IPS-15b (cell line): Measurements from ENCODE around the gene RUSF1.

Experiments
- H3K27me3 ChIP-seq: one replicate; pipeline ENCODE4 v1.6.1; 2013; ENCODE audit warnings: low read length; ENCODE audit not compliant: control insufficient read depth, insufficient read depth
- H3K36me3 ChIP-seq: one replicate; pipeline ENCODE4 v1.6.1; 2013; ENCODE audit warnings: low read length; ENCODE audit not compliant: control insufficient read depth, insufficient read depth
- H3K4me1 ChIP-seq: one replicate; pipeline ENCODE4 v1.6.1; 2013; ENCODE audit warnings: mild to moderate bottlenecking, low read length; ENCODE audit not compliant: control insufficient read depth, insufficient read depth
- H3K4me3 ChIP-seq: one replicate; pipeline ENCODE4 v1.5.1; 2013; ENCODE audit warnings: low read depth, low read length
- H3K9ac ChIP-seq: one replicate; pipeline ENCODE4 v1.6.1; 2013; ENCODE audit warnings: low read depth, mild to moderate bottlenecking, low read length
- H3K9me3 ChIP-seq: one replicate; pipeline ENCODE4 v1.6.1; 2013; ENCODE audit warnings: mild to moderate bottlenecking, low read length; ENCODE audit not compliant: control insufficient read depth, insufficient read depth

The RUSF1 gene

DNA sequence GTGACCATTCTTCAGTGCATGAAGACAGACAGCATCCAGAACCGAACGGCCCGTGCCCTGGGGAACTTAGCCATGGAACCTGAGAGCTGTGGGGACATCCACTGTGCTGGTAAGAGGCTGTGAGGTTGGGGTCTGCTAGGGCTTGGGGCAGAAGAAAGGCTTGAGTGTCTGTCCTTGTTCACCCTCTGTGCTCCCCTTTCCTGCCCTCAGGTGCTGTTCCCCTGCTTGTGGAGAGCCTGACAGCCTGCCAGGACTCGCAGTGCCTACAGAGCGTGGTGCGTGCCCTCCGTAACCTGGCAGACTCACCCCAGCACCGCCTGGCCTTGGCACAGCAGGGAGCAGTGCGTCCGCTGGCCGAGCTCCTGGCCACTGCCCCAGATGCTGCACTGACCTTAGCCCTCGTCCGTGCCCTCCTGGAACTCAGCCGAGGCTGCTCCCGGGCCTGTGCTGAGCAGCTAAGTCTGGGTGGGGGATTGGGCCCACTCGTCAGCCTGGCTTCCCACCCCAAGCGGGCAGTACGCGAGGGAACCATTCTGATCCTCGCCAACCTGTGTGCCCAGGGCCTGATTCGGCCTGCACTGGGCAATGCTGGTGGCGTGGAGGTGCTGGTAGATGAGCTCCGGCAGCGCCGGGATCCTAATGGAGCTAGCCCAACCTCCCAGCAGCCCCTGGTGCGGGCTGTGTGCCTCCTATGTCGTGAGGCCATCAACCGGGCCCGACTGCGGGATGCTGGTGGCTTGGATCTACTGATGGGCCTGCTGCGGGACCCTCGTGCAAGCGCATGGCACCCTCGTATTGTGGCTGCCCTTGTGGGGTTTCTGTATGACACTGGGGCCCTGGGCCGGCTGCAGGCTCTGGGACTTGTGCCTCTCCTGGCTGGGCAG is 46.0 kb downstream of the RUSF1 start:
- H3K9ac ChIP-seq = no peak overlapping the region
- H3K36me3 ChIP-seq = peaks cover 9% of the 10 kb centered on the region
- peaks cover 6% of the 10 kb centered on the region for H3K4me1 ChIP-seq
- no peaks in the 10 kb centered on the region for H3K27me3 ChIP-seq
- no peaks in the 10 kb centered on the region for H3K9me3 ChIP-seq
- H3K4me3 ChIP-seq = no peak overlapping the region

DNA sequence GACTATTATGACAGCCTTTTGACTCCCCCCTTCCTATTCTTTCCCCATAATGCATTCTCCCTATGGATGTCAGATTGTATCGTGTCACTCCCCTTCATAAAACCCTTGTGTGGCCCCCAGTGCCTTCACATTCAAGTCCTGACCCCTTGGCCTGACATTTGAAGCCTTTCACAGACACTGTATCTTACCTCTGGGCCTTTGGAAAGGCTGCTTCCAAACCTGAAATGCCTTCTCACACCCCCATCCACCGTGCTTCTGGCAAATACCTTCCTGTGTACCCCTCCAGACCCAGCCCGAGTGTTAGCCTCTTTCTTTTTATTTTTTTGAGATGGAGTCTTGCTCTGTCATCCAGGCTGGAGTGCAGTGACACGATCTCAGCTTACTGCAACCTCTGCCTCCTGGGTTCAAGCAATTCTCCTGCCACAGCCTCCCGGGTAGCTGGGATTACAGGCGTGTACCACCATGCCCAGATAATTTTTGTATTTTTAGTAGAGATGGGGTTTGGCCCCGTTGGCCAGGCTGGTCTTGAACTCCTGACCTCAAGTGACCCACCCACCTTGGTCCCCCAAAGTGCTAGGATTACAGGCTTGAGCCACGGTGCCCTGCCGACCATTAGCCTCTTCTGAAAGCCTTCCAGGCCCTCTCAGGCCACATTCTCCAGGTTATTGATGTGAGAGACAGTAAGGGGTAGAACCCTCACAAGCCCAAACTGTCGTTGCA is 46.8 kb downstream of the RUSF1 start:
- Histone ChIP-seq H3K4me3 (no peak overlapping the region), H3K36me3 (peaks cover 9% of the 10 kb centered on the region), H3K9ac (no peak overlapping the region), H3K27me3 (no peaks in the 10 kb centered on the region), H3K9me3 (no peaks in the 10 kb centered on the region), H3K4me1 (peaks cover 6% of the 10 kb centered on the region)

DNA sequence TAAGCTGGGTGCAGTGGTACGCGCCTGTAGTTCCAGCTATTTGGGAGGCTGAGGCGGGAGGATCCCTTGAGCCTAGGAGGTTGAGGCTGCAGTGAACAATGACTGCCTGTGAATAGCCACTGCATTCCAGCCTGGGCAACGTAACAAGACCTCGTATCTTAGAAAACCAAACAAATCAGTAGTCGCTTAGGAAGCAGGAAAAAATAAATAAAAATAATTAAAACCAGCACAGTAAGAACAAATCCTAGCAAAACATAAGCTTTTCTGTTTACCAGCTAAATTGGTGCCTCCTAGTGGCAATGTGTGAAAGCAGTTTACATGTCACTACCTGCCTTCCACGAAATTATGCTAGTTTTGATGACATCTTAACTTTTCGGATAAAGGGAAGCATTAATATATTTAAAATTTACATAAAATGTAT is 47.6 kb downstream of the RUSF1 start:
- Histone ChIP-seq H3K4me1 (peaks cover 6% of the 10 kb centered on the region), H3K36me3 (peaks cover 7% of the 10 kb centered on the region), H3K4me3 (peak overlapping the region; percentile 71), H3K9ac (no peak overlapping the region), H3K9me3 (no peaks in the 10 kb centered on the region), H3K27me3 (no peaks in the 10 kb centered on the region)

DNA sequence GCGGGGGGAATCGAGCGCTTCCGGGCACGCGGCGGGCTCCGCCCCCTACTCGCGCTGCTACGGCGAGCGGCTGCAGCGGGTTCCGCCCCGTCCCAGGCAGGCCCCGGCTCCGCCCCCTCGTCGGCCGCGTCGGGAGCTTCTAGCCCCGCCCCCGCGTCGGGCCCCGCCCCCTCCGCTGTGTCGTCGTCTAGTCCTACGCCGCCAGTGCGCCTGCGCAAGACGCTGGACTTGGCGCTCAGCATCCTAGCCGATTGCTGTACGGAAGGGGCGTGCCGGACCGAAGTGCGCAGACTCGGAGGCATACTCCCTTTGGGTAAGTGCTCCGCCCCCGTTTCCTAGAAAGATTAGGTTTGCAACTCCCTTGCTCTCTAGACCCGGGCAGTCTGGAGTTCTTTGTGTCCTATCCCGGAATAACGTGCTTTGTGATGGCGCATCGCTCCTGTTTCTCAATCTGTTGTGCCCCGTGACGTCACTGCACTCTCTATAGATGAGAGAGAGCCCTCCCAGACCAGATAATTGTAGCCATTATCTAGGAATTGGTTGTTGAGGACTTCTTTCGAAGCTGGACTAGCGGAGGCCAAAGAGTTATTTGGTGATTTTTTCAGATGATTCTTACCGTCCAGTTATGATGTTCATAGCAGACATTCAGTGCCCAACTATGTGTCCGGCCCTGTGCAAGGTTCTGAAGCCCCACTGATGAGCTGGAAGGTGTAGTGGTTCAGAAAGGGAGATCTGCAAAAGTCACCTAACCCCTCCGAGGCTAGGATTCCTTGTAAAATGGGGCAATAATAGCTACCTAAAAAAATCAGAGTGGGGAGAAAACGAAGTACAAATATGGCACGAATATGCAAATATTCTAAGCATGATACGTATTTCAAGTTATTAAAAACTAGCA is 48.3 kb downstream of the RUSF1 start:
- Histone ChIP-seq H3K4me3 (peak overlapping the region; percentile 85), H3K27me3 (no peaks in the 10 kb centered on the region), H3K9ac (peak overlapping the region; percentile 98), H3K4me1 (peaks cover 10% of the 10 kb centered on the region), H3K9me3 (no peaks in the 10 kb centered on the region), H3K36me3 (peaks cover 5% of the 10 kb centered on the region)

DNA sequence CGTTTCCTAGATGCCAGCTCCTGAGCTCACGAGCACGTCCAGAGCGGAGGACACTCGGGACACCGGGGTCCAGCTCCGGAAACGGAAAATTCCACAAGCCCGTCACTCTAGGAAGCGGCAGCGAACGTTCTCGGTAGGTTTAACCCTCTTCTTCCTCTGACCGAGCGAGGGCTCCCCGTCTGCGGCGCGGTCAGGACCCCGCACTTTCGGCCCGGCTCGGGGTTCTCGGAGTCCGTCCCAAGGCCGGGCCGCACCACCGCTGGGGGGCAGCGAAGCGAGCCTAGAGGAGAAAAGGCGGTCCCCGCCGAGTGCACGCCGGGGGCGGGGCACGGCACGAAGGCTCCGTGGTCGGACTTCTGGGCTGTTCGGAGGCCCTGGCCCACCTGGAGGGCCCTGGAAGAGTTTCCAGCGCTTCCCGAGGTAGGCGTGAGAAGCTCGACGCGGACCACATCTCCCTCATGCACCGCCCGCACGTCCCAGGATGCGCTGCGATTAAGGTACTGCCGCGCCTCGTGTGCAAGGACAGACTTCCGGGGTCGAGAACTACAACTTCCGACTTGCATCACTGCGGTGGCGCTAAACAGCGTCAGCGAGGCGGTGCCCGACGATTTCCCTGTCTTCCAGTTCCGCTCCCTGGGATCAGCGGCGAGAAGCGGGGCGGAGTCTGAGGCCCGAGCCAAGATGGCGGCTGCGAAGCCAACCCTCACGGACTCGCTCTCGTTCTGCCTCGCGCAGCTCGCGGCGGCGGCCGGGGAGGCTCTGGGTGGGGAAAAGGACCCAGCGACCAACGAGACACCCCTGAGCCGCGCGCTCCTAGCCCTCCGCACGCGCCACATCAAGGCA is 49.1 kb downstream of the RUSF1 start, which contains the start of gene ARMC5:
Gene ARMC5 (plus strand): TSS at position 658 of the 843 bp plus-strand sequence. CDS start 24 bp downstream, at position 682.
- Histone ChIP-seq H3K27me3 (no peaks in the 10 kb centered on the region), H3K36me3 (no peaks in the 10 kb centered on the region), H3K9ac (peak within 1 kb of the TSS; percentile 98), H3K9me3 (no peaks in the 10 kb centered on the region), H3K4me1 (peaks cover 10% of the 10 kb centered on the region), H3K4me3 (peak within 1 kb of the TSS; percentile 85)

DNA sequence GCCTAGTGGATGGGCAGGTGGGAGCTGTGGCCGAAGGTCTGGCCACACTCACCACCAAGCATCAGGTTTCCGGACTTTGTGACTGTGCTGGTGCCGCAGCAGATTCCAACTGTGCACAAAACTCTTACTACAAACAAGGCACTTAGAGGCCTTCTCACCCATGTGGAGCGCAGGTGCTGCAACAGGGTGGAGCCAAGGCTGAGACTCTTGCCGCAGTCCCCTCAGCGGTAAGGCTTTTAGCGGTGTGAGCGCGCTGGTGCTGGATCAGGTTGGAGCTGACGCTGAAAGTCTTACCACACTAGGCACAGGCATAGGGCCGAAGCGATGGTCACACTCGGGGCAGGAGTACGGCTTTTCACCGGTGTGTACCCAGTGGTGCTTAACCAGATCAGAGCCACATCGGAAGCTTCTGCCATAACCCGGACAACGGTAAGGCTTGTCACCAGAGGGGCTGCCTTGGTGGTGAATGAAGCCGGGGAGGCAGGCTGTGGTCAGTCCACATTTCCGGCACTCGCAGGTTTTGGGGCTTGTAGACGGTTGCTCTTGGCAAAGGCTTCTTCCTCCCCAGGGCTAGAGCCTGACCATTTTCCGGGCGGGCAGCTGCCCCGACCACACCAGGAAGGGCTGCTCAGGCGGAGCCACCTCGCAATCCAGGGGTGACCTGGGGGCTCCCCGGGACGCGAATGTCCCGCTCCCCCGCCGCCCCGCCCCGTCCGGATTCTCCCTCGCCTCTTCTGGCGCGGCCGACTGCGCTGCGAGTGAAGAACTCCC is 49.9 kb downstream of the RUSF1 start:
- Histone ChIP-seq H3K9ac (peak overlapping the region; percentile 76), H3K9me3 (no peaks in the 10 kb centered on the region), H3K36me3 (no peaks in the 10 kb centered on the region), H3K4me3 (peak overlapping the region; percentile 85), H3K27me3 (no peaks in the 10 kb centered on the region), H3K4me1 (peaks cover 16% of the 10 kb centered on the region)

DNA sequence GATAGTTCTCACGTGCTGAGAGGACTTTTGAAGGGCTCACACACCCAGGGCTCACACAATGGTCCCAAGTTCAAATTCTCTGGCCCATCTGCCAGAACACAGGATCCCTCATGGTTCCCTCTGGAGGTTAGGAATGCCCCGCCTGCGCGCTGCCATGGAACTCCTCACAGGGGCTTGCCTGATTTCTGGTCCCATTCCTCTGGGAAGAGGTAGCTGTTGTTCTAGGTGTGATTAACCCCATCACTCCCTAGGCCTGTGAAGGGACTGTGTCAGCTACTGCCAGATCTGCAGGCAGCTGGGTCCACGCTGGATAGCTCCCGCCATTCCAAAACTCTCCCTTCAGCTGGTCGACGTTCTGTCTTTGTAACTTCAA is 51.2 kb downstream of the RUSF1 start:
- Histone ChIP-seq H3K9ac (no peak overlapping the region), H3K9me3 (no peaks in the 10 kb centered on the region), H3K4me3 (no peak overlapping the region), H3K4me1 (peaks cover 21% of the 10 kb centered on the region), H3K36me3 (no peaks in the 10 kb centered on the region), H3K27me3 (no peaks in the 10 kb centered on the region)

DNA sequence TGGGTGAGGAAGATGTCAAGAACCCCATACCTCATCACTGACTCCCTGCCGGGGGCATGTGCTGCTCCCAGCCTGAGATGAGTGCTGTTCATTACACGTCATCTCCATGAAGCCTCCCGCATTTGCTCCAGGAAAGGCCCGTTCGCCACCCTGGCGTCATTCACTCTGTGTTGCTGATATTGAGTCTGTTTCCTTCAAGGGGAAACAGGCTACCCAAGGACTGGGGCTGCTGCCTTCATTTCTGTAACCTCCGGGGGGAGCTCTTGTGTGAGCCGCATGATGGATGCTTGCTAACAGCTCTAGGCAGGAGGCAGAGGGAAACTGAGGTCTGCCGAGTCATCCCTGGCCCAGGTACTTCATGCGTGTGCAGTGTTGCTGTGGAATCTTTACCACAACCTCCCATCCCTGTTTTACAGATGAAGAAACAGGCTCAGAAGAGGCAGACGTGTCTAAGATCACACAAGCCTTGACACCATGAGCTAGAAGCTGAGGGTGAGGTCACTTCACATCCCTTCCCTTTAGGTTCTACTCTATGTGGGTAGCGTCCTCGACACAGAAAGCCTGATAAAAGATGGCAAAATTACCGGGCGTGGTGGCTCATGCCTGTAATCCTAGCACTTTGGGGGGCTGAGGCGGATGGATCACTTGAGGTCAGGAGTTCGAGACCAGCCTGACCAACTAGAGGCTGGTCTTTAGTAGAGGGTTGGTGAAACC is 52.4 kb downstream of the RUSF1 start:
- H3K4me3 ChIP-seq = no peak overlapping the region
- H3K9me3 ChIP-seq = no peaks in the 10 kb centered on the region
- H3K36me3 ChIP-seq = no peaks in the 10 kb centered on the region
- no peaks in the 10 kb centered on the region for H3K27me3 ChIP-seq
- H3K9ac ChIP-seq = no peak overlapping the region
- peaks cover 23% of the 10 kb centered on the region for H3K4me1 ChIP-seq

DNA sequence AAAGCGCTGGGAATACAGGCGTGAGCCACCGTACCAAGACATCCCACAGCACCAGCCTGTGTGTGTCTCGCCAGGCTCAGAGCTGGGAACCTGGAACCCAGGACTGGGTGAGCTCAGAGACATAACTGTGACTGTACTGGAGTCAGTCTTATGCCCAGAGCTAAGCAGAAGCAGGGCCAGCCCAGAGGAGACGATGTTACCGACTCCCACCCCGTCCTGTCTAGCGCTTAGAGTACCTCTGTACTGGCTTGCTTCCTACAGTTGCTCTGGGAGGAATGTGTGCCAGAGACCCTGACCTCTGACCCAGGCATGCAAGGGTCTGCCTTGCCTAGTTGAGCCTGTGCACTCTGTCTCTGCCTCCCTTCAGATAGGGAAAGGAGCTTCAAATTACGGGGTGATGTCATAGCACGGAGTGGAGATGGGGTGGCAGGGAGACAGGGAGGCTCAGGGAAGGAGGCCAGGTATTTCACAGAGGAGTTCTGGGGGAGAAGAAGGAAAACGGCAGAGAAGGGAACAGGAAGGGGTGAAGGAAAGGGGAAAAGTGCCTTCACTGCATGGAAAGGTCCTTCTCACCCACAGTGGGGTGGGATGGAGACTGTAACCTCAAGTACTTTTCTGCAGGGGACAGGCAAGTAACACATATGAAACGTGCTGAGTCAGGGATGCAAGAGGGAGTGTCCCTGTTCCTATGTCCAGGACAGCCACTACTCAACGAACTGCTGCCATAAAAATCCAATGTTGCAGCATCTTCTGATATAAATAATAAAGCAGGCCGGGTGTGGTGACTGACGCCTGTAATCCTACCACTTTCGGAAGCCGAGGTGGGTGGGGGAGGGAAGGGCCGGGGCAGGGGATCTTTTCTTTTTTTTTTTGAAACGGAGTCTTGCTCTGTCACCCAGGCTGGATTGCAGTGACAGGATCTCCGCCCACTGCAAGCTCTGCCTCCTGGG is 54.7 kb downstream of the RUSF1 start:
- no peaks in the 10 kb centered on the region for H3K27me3 ChIP-seq
- H3K4me1 ChIP-seq = peaks cover 17% of the 10 kb centered on the region
- no peak overlapping the region for H3K9ac ChIP-seq
- H3K9me3 ChIP-seq = no peaks in the 10 kb centered on the region
- H3K36me3 ChIP-seq = no peaks in the 10 kb centered on the region
- peak overlapping the region; percentile 4 for H3K4me3 ChIP-seq
